GM18505 (cell line): ENCODE results near the gene WDR37.
"Not testable (repeated sequence)": the region's sequence is repeated elsewhere in the genome, so short reads cannot be mapped to it uniquely, and the experiment has no call there.

Experiments
- ATAC-seq: cut with Tn5 transposase; IDR thresholded peaks from one replicate; pipeline ENCODE4 v1.9.1; 2021; ENCODE audit not compliant: unreplicated experiment
- POLR2A ChIP-seq: IDR thresholded peaks from 4 replicates; pipeline ENCODE4 v1.6.1; 2011; ENCODE audit warnings: borderline replicate concordance; ENCODE audit not compliant: insufficient read depth, insufficient read length; ENCODE audit errors: extremely low read depth

The WDR37 gene

DNA sequence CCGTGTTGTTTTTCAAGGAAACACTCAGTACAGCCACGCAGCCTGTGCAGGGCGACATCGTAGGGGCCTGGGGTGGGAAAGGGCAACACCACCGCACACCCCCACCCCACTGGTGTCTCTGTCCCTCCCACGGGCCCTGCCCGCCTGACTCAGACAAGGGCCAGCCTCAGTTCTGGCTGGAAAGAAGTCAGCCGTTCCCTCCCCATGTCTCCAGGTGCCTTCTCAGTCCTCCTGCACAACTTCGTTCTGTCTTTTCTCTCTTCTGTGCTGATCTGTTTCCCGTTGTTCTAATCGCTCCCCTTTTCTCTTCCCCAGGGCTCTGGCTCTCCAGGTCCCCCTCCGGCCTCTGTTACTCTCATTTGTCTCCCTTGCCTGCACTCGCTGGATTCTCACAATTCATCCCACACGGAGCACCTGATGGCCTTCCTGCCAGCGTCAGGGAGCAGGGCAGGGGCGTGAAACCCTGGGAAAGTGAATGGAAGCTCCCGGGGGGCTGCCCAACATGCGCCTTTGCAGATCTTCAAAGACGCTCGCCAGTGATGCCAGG lies 97.7 kb downstream of the WDR37 start:
- no peak for ATAC-seq
- no peak for TF ChIP-seq POLR2A

DNA sequence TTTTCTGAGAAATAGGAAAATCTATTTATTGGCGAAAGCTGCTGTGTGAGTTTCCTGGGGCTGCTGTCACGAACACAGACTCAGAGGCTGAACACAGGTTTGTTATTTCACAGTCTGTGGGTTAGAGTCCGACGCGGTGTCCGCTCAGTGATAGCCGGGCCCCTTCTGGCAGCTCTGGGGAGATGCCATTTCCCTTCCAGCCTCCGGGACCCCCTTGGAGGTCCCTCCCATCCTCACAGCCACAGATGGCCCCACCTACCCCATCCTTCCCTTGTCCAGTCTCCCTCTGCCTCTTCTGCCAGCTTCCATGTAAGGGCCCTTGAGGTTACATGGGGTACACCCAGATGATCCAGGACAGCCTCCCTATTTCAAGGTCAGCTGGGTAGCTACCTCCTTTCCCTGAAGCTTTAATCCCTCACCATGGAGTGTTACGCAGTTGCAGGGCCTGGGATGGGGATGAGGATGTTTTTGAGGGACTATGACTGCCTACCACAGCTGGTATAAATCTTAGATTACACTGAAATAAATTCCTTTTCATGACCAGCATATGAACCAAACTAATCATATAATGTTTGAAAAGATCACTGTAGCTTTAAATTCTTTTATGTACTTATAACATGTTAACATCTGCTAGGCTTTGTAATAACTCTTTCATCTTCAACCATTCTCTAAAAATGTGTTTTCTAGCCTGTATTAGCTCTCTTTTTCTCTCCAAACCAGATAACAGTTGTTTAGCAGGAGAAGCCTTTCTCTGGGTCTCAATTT lies 98.5 kb downstream of the WDR37 start:
- TF ChIP-seq POLR2A, result no peak
- ATAC-seq, result no peak

DNA sequence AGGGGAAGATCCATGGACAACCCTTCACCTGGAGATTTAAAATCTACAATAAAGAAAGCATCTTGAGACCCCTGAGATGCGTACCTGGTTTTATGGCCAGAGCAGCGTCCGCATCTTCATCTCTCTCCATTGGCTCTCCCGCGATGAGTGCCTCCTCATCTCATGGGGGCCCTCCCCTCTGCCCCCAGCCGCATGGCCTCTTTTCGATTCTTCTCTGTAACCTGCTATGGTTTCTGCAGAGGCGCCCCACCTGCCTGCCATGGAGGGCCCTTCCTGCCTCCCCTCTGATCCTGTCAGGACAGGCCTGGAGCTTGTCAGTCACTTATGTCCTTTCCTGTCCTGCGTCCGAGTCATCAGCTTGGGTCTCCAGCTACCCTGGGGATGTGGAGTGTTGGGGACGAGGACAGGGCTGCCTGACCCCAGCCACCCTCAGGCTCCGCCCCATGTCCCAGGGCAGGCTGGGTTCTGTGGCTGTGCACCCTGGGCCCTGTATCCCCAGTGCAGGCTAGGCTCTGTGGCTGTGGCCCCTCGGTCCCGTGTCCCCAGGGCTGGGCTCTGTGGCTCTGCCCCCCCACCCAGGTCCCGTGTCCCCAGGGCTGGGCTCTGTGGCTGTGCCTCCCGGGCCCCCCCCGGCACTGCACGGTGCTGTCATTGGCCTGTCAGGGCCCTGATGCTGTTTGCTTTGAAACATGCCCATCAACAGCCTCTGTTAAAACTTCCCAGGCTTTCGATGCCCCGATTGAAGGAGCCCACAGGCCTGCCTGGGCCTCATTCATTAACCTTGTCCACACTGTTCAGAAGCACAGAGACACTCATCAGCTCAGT lies 99.8 kb downstream of the WDR37 start:
- no peak for ATAC-seq
- no peak for TF ChIP-seq POLR2A

DNA sequence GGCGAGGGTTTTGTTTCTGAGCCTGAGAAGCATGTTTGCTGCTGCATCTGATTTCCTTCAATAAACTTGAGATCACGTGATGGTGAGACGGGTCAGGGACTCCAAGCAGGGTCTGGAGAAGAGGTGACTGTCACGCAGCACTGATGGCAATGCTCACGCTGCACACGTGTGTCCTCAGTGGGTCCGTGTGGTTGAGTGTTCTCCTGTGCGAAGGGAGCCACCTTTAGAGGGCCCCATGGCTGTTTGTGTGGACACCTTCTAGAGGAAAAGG lies 100.4 kb downstream of the WDR37 start:
- no peak for ATAC-seq
- TF ChIP-seq POLR2A, result no peak

DNA sequence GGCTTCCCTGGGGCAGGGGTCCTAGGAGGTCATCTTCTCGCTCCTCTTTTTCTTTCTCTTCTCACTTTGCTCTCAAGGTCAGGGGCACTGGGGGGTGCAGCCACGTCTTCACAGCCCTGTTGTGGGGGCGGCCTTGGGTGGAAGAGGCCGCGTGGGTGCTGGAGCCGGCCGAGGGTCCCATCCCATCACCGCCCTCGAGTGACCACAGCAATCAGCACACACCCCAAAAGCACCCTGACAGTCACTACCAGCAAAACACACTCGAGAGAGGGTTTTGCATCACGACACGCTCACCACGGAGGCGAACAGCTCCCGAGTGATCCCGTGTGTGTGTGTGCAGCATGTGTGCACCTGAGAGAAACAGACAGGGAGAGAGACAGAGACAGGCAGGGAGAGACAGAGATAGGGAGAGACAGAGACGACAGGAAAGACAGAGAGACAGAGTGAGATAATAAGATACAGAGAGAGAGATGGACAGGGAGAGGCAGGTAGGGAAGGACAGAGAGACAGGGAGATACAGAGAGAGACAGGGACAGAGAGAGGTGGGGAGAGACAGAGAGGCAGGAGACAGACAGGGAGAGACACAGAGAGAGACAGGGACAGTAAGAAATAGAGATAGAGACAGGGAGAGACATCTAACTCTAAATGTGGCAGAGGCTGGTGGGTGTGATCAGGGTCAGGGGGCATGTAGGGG lies 100.9 kb downstream of the WDR37 start:
- TF ChIP-seq POLR2A, result no peak
- ATAC-seq, result no peak

DNA sequence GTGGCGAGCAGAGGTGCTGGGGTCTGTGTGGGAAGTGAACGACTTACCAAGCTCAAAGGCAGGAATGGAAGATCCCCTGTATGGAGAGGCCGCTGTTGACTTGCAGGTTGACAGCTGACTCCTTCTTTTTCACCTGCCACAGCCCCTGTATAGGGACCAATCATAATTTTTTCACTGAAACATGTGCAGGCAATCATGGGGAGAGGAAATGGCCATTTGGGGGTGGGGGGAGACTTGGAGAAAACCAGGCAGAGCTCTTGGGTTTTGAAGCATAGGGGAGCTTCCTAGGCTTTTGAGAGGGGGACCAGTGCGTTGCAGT lies 101.4 kb downstream of the WDR37 start:
- TF ChIP-seq POLR2A, result no peak
- no peak for ATAC-seq

DNA sequence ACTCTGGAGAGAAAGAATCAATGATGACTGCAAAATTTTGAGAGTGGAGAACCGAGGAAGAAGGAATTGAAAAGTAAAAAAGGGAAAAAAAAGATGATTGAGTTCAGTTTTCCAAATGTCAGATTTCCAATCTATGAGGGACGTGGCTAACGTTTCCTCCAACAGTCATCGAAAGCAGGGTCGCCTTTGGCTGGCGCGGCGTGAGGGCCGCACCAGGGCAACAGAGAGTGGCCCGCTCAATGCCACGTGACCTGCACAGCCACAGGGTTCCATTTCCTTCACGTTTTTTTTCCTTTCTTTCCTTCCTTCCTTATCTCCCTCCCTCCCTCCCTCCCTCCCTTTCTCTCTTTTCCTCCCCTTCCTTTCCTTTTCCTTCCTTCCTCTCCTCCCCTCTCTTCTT lies 101.9 kb downstream of the WDR37 start:
- ATAC-seq, result no peak

DNA sequence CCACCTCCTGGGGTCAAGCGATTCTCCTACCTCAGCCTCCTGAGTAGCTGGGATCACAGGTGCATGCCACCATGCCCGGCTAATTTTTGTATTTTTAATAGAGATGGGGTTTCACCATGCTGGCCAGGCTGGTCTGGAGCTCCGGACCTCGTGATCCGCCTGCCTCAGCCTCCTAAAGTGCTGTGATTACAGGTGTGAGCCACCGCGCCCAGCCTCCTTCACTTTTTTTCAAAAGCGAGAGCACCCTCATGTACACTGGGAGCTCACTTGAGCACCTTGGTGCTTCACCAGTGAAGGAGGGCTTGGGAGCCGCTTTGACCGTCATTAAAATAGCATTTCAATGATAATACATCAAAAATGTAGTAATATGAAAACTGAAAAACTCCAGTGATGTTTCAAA lies 102.4 kb downstream of the WDR37 start:
- not testable (repeated sequence) for ATAC-seq

More for the DNA sequence above, 101.9 kb downstream of the WDR37 start:
- TF ChIP-seq POLR2A, result no peak

DNA sequence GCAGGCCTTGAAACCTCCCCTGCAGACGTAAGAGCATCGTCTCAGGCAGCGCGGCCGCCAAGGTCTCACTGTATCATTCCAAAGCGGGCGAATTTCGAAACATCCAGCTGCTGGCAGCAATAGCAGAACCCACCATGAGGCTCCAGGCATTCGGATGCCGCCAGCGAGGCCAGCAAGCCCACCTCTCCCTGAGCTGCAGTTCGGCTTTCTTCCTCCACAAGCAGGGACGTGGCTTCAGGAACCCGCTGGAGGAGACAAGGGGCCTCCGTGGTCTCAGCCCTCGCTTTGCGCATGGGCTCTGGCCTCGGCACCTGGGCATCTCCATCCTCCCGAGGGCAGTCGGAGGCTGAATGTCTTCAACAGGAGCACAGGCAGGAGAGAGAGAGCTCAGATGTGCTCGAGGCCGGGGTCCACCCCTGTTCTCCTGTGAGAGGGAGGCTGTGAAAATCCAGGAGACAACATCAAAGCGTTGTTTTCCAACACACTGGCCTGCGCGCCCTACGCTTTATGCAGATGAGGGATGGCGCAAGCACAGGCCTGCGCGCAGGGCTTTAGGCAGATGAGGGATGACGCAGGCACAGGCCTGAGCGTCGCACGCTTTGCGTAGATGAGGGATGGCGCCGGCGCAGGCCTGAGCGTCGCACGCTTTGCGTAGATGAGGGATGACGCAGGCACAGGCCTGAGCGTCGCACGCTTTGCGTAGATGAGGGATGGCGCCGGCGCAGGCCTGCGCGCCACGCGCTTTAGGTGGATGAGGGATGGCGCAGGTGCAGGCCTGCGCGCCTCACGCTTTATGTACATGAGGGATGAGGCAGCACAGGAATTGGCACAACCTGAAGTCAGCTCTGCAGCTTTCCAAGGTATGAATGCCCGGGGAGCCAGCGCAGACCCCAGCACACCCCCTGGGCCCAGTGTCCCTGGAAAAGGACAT lies 103.2 kb downstream of the WDR37 start:
- TF ChIP-seq POLR2A, result no peak
- ATAC-seq, result no peak

DNA sequence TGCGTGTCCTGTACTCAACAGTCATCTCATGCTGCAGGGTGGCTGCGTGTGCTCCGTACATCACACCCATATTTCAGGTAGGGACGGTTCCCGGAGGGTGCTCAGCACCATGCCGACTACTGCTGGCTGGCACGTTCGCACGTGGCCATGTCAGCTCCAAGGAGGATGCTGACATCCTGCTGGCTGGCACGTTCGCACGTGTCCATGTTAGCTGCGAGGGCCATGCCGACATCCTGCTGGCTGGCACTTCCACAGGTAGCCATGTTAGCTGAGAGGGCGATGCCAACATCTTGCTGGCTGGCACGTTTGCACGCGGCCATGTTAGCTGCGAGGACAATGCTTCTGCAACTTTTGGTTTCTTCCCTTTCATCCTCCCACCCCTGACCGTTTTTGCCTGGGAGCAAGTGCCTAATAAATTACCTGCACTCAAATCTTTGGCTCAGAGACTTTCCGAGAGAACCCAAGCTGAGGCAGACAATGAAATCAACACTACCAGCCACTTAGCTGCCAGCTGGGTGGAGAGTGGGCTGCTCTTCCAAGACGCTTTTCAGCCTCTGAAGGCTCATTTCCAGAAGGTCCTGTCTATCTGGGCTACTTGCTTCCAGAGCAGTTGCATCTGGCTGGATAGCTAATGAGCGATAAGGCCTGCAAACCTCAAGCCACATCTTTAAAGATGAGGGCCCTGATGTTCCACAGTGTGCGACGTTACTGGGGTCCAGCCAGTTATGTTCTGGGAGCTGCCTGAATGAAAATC lies 104.6 kb downstream of the WDR37 start:
- no peak for ATAC-seq
- no peak for TF ChIP-seq POLR2A

DNA sequence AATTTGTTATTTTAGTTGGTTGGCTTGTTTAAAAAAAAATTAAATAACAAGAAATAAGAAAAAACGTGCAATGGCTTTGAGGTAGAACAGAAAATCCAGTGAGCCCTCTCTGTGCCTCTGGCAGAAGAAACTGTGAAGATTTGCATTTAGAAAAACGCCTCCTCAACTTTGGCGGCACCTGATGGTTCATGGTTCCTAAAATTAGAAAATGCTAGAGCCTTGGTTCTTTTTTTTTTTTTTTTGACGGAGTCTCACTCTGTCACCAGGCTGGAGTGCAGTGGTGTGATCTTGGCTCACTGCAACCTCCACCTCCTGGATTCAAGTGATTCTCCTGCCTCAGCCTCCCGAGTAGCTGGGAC lies 105.1 kb downstream of the WDR37 start:
- not testable (repeated sequence) for ATAC-seq

DNA sequence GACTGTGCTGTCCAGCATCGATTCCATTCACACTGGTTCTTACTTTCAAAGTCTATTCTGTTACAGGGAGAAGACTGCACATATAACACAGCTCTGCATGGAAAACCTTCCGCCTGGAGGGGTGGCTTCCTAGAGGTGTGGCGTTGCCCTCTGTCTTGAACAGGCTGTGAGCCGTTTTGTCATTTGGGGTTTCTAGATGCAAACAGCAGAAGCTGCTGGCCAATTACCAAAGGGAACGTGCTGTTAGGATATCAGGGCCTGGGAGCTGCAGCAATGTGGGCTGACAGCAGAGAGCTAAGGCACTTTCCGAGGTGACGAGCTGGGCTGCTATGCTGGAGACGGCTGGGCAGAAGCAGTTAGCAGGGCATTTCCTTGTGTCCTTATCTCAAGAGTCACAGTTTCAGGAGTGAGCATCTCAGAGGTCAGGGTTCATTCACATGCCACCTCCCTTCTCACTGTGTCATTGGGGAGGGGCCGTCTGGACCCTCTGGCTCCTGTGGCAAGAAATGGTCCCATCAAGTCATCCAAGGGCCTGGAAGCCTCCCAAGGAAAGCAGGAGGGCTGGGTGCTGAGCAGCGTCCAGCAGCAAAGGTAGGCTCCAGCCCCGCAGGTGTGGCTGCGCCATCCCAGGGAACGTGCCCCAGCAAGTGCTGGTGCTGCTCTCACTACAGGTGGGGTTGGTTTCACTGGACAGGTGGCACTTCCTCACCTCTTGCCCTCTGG lies 106.5 kb downstream of the WDR37 start:
- TF ChIP-seq POLR2A, result no peak
- no peak for ATAC-seq
